ENCODE measurements around the gene TBCD.
"Not testable (repeated sequence)": the region's sequence is repeated elsewhere in the genome, so short reads cannot be mapped to it uniquely, and the experiment has no call there.

The TBCD gene

DNA sequence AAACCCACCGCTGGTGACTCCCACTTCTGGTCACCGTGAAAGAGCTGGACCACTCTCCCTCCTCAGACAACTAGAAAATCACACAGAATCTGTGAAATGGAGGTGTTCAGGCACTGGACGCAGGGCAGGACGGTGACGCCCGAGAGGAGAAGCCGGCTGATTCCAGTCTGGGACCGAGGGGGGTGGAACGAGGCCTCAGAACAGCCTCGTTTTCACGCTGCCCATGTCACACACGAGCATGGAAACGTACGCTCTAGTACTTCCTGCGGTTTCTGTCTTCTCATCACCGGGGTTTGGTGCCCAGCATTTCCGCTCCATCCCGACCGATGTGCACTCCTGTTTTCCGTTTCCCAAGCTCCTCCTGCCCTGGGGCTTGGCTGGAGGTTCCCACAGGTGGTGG is 225.7 kb downstream of the TBCD start:
- Histone ChIP-seq H3K4me3 (ENCODE audit: low read length) (no peak overlapping the region), H3K9me3 (ENCODE audit: control insufficient read depth, low read length) (no peaks in the 10 kb centered on the region), H3K27me3 (replicated peaks; ENCODE audit: control insufficient read depth, insufficient read depth, low read length) (no peaks in the 10 kb centered on the region), H3K9ac (ENCODE audit: low read length) (no peak overlapping the region), H3K4me1 (ENCODE audit: control insufficient read depth, insufficient read depth, low read length) (no peaks in the 10 kb centered on the region), H3K36me3 (ENCODE audit: control insufficient read depth, insufficient read depth, low read length, severe bottlenecking) (no peaks in the 10 kb centered on the region)
- no peak for DNase-seq (ENCODE audit: low read depth)

DNA sequence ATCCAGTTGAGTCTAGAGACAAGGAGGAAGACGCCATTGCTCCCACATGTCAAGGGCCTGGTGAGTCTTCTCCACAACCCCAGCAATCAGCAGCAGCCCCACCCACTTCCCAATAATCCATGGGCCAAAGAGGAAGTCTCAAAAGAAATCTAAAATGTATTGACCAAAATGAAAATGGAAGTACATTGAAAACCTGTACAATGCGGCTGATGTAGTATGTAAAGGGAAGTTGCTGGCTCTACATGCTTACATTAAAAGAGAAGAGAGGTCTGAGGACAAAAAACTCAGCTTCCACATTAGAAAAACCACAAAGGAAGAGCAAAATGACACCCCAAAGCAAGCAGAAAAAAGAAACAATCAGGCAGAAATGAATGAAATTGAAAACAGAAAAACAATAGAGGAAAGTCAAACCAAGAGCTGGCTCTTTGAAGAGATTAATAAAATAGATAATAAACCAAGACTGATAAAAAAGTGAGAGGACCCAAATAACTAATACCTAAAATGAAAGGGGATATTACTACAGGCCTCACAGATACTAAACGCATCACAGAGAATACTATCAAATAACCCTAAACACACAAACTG is 227.0 kb downstream of the TBCD start:
- Histone ChIP-seq H3K9me3 (ENCODE audit: control insufficient read depth, low read length) (no peaks in the 10 kb centered on the region), H3K36me3 (ENCODE audit: control insufficient read depth, insufficient read depth, low read length, severe bottlenecking) (no peaks in the 10 kb centered on the region), H3K9ac (ENCODE audit: low read length) (no peak overlapping the region), H3K4me3 (ENCODE audit: low read length) (no peak overlapping the region), H3K4me1 (ENCODE audit: control insufficient read depth, insufficient read depth, low read length) (no peaks in the 10 kb centered on the region), H3K27me3 (replicated peaks; ENCODE audit: control insufficient read depth, insufficient read depth, low read length) (no peaks in the 10 kb centered on the region)
- DNase-seq (ENCODE audit: low read depth) = no peak

DNA sequence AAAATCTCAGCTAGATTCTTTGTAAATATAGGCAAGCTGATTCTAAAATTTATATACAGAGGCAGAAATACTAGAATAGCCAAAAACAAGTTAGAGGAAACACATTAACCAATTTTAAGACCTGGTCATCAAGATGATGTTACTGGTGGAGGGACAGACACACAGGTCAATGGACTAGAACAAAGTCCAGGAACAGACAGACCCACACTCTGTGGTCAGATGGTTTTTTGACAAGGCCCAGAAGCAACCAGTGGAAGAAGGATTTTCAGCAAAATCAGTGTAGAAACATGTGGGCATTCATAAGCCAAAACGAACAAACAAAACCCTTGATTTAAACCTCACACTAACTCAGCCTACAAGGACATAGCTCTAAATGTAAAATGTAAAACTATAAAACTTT is 227.9 kb downstream of the TBCD start:
- no peaks in the 10 kb centered on the region for H3K9me3 ChIP-seq (ENCODE audit: control insufficient read depth, low read length)
- no peak overlapping the region for H3K4me3 ChIP-seq (ENCODE audit: low read length)
- H3K9ac ChIP-seq (ENCODE audit: low read length) = no peak overlapping the region
- DNase-seq (ENCODE audit: low read depth) = no peak
- H3K4me1 ChIP-seq (ENCODE audit: control insufficient read depth, insufficient read depth, low read length) = no peaks in the 10 kb centered on the region
- no peaks in the 10 kb centered on the region for H3K27me3 ChIP-seq (replicated peaks; ENCODE audit: control insufficient read depth, insufficient read depth, low read length)
- H3K36me3 ChIP-seq (ENCODE audit: control insufficient read depth, insufficient read depth, low read length, severe bottlenecking) = no peaks in the 10 kb centered on the region

DNA sequence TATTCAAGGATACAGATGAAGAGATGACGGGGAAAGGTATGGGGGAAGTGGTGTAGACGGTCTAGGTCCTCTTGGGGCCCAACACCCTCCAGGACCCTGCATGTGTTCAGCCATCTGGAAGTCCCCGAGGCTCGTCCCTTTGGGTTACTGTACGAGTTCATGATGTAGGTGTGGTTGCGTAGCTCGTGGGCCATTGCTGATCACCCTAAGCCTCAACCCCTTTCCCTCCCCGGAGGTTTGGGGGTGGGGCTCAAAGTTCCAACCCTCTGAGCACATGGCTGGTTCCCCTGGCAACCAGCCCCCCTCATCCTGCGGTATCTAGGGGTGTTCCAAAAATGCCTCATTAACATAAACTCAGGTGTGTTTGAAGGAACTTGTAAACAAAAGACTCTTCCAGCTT is 228.8 kb downstream of the TBCD start:
- no peak overlapping the region for H3K4me3 ChIP-seq (ENCODE audit: low read length)
- DNase-seq (ENCODE audit: low read depth) = no peak
- H3K36me3 ChIP-seq (ENCODE audit: control insufficient read depth, insufficient read depth, low read length, severe bottlenecking) = no peaks in the 10 kb centered on the region
- H3K4me1 ChIP-seq (ENCODE audit: control insufficient read depth, insufficient read depth, low read length) = no peaks in the 10 kb centered on the region
- H3K9me3 ChIP-seq (ENCODE audit: control insufficient read depth, low read length) = no peaks in the 10 kb centered on the region
- no peaks in the 10 kb centered on the region for H3K27me3 ChIP-seq (replicated peaks; ENCODE audit: control insufficient read depth, insufficient read depth, low read length)
- H3K9ac ChIP-seq (ENCODE audit: low read length) = no peak overlapping the region

DNA sequence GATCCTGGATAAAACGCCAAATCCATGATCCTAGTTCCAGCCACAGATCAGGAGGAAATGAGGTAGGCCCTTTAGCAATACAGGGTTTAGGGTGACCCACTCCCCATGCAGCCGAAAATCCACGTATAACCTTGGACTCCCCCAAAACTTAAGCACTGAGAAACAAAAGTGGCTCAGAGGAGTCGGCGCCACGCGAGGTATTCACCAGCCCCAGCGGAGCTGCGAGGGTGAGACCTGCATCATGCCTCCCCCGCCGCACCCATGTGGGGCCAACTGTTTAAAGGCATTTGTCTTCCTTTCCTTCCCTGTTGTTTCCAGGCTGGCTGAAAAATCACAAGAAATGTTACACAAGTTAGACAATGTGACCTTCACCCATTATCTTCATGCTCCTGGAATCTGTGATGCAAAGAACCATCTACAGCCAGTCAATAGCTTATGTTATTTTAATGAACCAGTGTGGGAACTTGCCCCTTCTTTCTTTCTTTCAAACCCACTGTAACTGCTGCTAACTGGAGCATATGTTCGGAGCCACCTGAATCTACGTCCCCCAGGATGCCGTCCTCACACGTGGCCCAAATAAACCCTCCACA is 229.4 kb downstream of the TBCD start:
- Histone ChIP-seq H3K4me3 (ENCODE audit: low read length) (no peak overlapping the region), H3K36me3 (ENCODE audit: control insufficient read depth, insufficient read depth, low read length, severe bottlenecking) (no peaks in the 10 kb centered on the region), H3K4me1 (ENCODE audit: control insufficient read depth, insufficient read depth, low read length) (no peaks in the 10 kb centered on the region), H3K27me3 (replicated peaks; ENCODE audit: control insufficient read depth, insufficient read depth, low read length) (no peaks in the 10 kb centered on the region), H3K9me3 (ENCODE audit: control insufficient read depth, low read length) (no peaks in the 10 kb centered on the region), H3K9ac (ENCODE audit: low read length) (no peak overlapping the region)
- no peak for DNase-seq (ENCODE audit: low read depth)

DNA sequence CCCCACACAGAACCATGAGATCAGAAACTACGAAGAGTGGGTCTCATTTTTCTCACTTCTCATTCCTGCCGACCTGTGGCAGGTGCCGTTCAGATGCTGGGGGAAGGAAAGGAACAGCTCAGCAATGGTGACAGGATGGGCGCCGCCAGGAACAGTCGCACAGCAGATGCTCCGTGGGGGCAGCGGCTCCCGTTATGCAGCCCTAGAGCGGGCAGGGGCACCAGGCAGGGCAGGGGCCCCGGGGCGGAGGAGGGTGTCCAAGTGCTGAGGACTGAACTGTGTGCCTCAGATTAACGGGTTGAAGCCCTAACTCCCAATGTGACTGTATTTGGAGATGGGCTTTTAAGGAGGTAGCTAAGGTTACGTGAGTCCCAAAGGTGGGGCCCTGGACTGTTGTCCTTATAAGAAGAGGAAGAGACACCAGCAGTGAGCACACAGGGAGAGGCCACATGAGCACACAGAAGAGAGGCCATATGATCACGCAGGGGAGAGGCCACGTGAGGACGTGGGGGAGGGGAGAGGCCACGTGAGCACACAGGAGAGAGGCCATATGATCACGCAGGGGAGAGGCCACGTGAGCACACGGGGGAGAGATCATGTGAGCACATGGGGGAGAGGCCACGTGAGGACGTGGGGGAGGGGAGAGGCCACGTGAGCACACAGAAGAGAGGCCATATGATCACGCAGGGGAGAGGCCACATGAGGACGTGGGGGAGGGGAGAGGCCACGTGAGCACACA is 231.8 kb downstream of the TBCD start:
- DNase-seq (ENCODE audit: low read depth) = no peak
- H3K4me3 ChIP-seq (ENCODE audit: low read length) = no peak overlapping the region
- no peaks in the 10 kb centered on the region for H3K27me3 ChIP-seq (replicated peaks; ENCODE audit: control insufficient read depth, insufficient read depth, low read length)
- H3K9ac ChIP-seq (ENCODE audit: low read length) = no peak overlapping the region
- no peaks in the 10 kb centered on the region for H3K36me3 ChIP-seq (ENCODE audit: control insufficient read depth, insufficient read depth, low read length, severe bottlenecking)
- H3K9me3 ChIP-seq (ENCODE audit: control insufficient read depth, low read length) = no peaks in the 10 kb centered on the region
- H3K4me1 ChIP-seq (ENCODE audit: control insufficient read depth, insufficient read depth, low read length) = no peaks in the 10 kb centered on the region

DNA sequence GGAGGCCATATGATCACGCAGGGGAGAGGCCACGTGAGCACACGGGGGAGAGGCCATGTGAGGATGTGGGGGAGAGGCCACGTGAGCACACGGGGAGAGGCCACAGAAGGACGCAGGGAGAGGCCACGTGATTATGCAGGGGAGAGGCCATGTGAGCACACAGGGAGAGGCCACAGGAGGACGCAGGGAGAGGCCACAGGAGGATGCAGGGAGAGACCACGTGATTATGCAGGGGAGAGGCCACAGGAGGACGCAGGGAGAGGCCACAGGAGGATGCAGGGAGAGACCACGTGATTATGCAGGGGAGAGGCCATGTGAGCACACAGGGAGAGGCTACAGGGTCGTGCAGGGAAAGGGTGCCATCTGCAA is 232.4 kb downstream of the TBCD start:
- not testable (repeated sequence) for H3K9me3 ChIP-seq (ENCODE audit: control insufficient read depth, low read length); H3K4me1 ChIP-seq (ENCODE audit: control insufficient read depth, insufficient read depth, low read length); H3K36me3 ChIP-seq (ENCODE audit: control insufficient read depth, insufficient read depth, low read length, severe bottlenecking); H3K9ac ChIP-seq (ENCODE audit: low read length); H3K4me3 ChIP-seq (ENCODE audit: low read length); DNase-seq (ENCODE audit: low read depth); H3K27me3 ChIP-seq (replicated peaks; ENCODE audit: control insufficient read depth, insufficient read depth, low read length)

DNA sequence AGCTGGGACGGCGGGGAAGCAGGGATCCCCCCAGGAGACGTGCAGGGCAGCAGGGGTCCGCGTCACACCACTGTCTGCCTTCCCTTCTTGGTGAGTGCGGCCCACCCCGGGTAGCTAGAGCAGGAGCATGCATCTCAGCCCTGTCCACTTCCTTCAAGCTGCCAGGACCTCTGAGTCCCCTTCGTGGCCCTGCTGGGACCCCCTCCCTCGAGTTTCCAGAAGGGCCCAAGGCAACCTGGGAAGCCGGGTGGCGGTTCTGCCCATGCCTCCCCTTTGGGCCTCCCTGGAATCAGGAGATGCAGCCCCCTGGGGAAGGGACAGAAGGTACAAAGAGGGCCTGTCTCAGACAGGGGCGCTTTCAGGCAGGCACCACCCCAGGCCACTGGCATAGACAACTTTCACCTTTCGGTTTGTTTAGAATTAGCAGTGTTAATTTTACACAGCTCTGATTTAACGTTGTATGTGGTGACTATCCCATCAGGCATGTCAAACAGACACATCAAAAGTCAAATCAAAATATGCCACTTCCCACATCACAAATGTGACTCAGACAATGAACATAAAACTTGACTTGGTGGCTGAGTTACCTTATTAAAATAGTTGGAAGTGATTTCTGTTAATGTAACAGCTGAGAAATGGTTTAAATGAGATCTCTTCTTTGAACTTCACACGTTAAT is 233.0 kb downstream of the TBCD start:
- H3K27me3 ChIP-seq (replicated peaks; ENCODE audit: control insufficient read depth, insufficient read depth, low read length) = no peaks in the 10 kb centered on the region
- no peak overlapping the region for H3K4me3 ChIP-seq (ENCODE audit: low read length)
- no peak overlapping the region for H3K9ac ChIP-seq (ENCODE audit: low read length)

DNA sequence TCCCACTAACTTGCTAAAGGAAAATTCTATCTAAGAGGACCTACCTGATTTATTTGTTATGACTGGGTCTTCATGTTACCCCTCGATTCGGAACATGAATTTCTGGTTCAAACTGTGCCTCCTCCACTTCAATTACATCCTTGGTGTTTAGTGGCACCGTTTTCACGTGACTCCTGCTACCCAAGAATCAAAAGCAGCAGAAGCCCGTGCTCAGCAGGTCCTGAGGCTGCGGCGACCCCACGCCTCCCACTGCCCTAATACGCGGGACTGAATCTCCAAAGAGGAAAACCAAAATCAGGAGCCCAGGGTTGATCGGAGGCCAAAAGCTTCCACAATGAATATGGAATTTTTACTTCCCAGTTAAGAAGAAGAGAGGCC is 233.6 kb downstream of the TBCD start:
- no peak for DNase-seq (ENCODE audit: low read depth)
- Histone ChIP-seq H3K9me3 (ENCODE audit: control insufficient read depth, low read length) (no peaks in the 10 kb centered on the region), H3K27me3 (replicated peaks; ENCODE audit: control insufficient read depth, insufficient read depth, low read length) (no peaks in the 10 kb centered on the region), H3K36me3 (ENCODE audit: control insufficient read depth, insufficient read depth, low read length, severe bottlenecking) (no peaks in the 10 kb centered on the region), H3K4me1 (ENCODE audit: control insufficient read depth, insufficient read depth, low read length) (no peaks in the 10 kb centered on the region), H3K4me3 (ENCODE audit: low read length) (no peak overlapping the region), H3K9ac (ENCODE audit: low read length) (no peak overlapping the region)

More for the DNA sequence above, 233.0 kb downstream of the TBCD start:
- DNase-seq (ENCODE audit: low read depth) = no peak
- Histone ChIP-seq H3K4me1 (ENCODE audit: control insufficient read depth, insufficient read depth, low read length) (no peaks in the 10 kb centered on the region), H3K36me3 (ENCODE audit: control insufficient read depth, insufficient read depth, low read length, severe bottlenecking) (no peaks in the 10 kb centered on the region), H3K9me3 (ENCODE audit: control insufficient read depth, low read length) (no peaks in the 10 kb centered on the region)

DNA sequence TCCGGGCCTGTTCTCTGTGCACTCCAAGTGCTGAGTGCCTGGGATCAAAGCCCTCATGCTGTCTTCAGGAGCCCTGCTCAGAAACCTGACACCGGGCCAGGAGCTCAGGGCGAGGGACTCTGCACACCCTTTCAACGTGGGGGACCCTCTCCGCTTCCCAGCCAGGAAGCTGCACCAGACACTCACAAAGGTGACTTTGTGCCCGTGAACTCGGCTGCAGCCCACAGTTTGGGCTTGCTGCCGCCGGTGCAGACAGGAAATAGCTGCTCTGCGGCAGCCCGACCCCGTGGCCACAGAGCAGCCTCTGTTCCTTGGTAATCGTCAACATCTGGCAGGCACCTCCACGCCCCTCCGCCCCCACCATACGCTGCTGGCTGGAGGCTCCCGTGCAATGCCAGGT is 234.1 kb downstream of the TBCD start:
- H3K4me3 ChIP-seq (ENCODE audit: low read length) = no peak overlapping the region
- no peaks in the 10 kb centered on the region for H3K27me3 ChIP-seq (replicated peaks; ENCODE audit: control insufficient read depth, insufficient read depth, low read length)
- H3K36me3 ChIP-seq (ENCODE audit: control insufficient read depth, insufficient read depth, low read length, severe bottlenecking) = no peaks in the 10 kb centered on the region
- H3K9ac ChIP-seq (ENCODE audit: low read length) = no peak overlapping the region
- DNase-seq (ENCODE audit: low read depth) = peak; percentile 25
- H3K4me1 ChIP-seq (ENCODE audit: control insufficient read depth, insufficient read depth, low read length) = no peaks in the 10 kb centered on the region
- H3K9me3 ChIP-seq (ENCODE audit: control insufficient read depth, low read length) = no peaks in the 10 kb centered on the region

DNA sequence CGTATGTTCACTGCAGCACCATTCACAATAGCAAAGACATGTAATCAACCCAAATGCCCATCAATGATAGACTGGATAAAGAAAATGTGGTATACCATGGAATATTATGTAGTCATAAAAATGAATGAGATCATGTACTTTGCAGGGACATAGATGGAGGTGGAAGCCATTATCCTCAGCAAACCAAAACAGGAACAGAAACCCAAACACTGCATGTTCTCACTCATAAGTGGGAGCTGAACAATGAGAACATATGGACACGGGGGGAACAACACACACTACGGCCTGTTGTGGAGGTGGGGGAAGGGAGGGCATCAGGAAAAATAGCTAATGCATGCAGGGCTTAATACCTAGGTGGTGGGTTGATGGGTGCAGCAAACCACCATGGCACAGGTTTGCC is 237.2 kb downstream of the TBCD start:
- not testable (repeated sequence) for H3K27me3 ChIP-seq (replicated peaks; ENCODE audit: control insufficient read depth, insufficient read depth, low read length)

More for the DNA sequence above, 237.2 kb downstream of the TBCD start:
- not testable (repeated sequence) for H3K4me3 ChIP-seq (ENCODE audit: low read length); H3K9ac ChIP-seq (ENCODE audit: low read length); H3K4me1 ChIP-seq (ENCODE audit: control insufficient read depth, insufficient read depth, low read length); H3K36me3 ChIP-seq (ENCODE audit: control insufficient read depth, insufficient read depth, low read length, severe bottlenecking); DNase-seq (ENCODE audit: low read depth)
- H3K9me3 ChIP-seq (ENCODE audit: control insufficient read depth, low read length) = peaks cover 22% of the 10 kb centered on the region

Data from adipocyte (in vitro differentiated cells).